Measurements from ENCODE around the gene NIT1.

The NIT1 gene

GRCh38 chr1:161069731-161070270, 48.1 kb upstream of the NIT1 start, which contains the start of gene ARHGAP30:
Gene ARHGAP30, minus strand, starts transcription at chr1:161069891. Its CDS starts 267 bp downstream, at chr1:161069624.
- H3F3A ChIP-seq (ENCODE audit: insufficient read depth) = peaks cover 14% of the 10 kb centered on the region; the same call in 1 of the 2 replicates
- H3K9me2 ChIP-seq (replicated peaks; ENCODE audit: insufficient read depth, low read length) = no peaks in the 10 kb centered on the region
- no peaks in the 10 kb centered on the region for H3K9me3 ChIP-seq (ENCODE audit: insufficient read depth, low read length)
- H3K4me2 ChIP-seq (ENCODE audit: low read depth, low read length, poor library complexity, severe bottlenecking) = peak within 1 kb of the TSS; percentile 77
- no peaks in the 10 kb centered on the region for H3K36me3 ChIP-seq (ENCODE audit: low read length)
- H3K27ac ChIP-seq (ENCODE audit: low read depth, low read length) = peak within 1 kb of the TSS; percentile 83
- H2AFZ ChIP-seq (ENCODE audit: low read depth, low read length, severe bottlenecking) = peak within 1 kb of the TSS; percentile 55
- no peaks in the 10 kb centered on the region for H3K27me3 ChIP-seq (ENCODE audit: low read length)
- H4K20me1 ChIP-seq (ENCODE audit: low read depth, low read length) = no peaks in the 10 kb centered on the region
- TF ChIP-seq EZH2phosphoT487 (conservative IDR thresholded peaks at IDR 0.05; ENCODE audit: low read length) (no peak), CTCF (IDR thresholded peaks at IDR 0.05; ENCODE audit: insufficient read depth, low read length, poor library complexity, severe bottlenecking) (no peak)
- peaks cover 40% of the 10 kb centered on the region for H3K79me2 ChIP-seq (ENCODE audit: insufficient read depth, low read length)
- peak within 1 kb of the TSS; percentile 93 for H3K9ac ChIP-seq (ENCODE audit: low read length)
- H3K4me3 ChIP-seq (ENCODE audit: insufficient read depth, low read length, poor library complexity, severe bottlenecking) = peak within 1 kb of the TSS; percentile 79

GRCh38 chr1:161070761-161071160, 47.1 kb upstream of the NIT1 start:
- no peak overlapping the region for H3K4me2 ChIP-seq (ENCODE audit: low read depth, low read length, poor library complexity, severe bottlenecking)
- peaks cover 34% of the 10 kb centered on the region for H3K79me2 ChIP-seq (ENCODE audit: insufficient read depth, low read length)

GRCh38 chr1:161071886-161072371, 46.0 kb upstream of the NIT1 start:
- no peak overlapping the region for H2AFZ ChIP-seq (ENCODE audit: low read depth, low read length, severe bottlenecking)

More at GRCh38 chr1:161070761-161071160, 47.1 kb upstream of the NIT1 start:
- Histone ChIP-seq H3K36me3 (ENCODE audit: low read length) (no peaks in the 10 kb centered on the region), H3K4me3 (ENCODE audit: insufficient read depth, low read length, poor library complexity, severe bottlenecking) (no peak overlapping the region), H3K9me2 (replicated peaks; ENCODE audit: insufficient read depth, low read length) (no peaks in the 10 kb centered on the region), H2AFZ (ENCODE audit: low read depth, low read length, severe bottlenecking) (no peak overlapping the region), H3K9me3 (ENCODE audit: insufficient read depth, low read length) (no peaks in the 10 kb centered on the region), H3K9ac (ENCODE audit: low read length) (no peak overlapping the region), H3K27me3 (ENCODE audit: low read length) (no peaks in the 10 kb centered on the region), H4K20me1 (ENCODE audit: low read depth, low read length) (no peaks in the 10 kb centered on the region), H3K27ac (ENCODE audit: low read depth, low read length) (no peak overlapping the region), H3F3A (ENCODE audit: insufficient read depth) (peaks cover 14% of the 10 kb centered on the region; the same call in 1 of the 2 replicates)
- TF ChIP-seq CTCF (IDR thresholded peaks at IDR 0.05; ENCODE audit: insufficient read depth, low read length, poor library complexity, severe bottlenecking) (no peak), EZH2phosphoT487 (conservative IDR thresholded peaks at IDR 0.05; ENCODE audit: low read length) (no peak)

More at GRCh38 chr1:161071886-161072371, 46.0 kb upstream of the NIT1 start:
- Histone ChIP-seq H3K9me2 (replicated peaks; ENCODE audit: insufficient read depth, low read length) (no peaks in the 10 kb centered on the region), H3K4me3 (ENCODE audit: insufficient read depth, low read length, poor library complexity, severe bottlenecking) (no peak overlapping the region), H3K9ac (ENCODE audit: low read length) (no peak overlapping the region), H3K27ac (ENCODE audit: low read depth, low read length) (no peak overlapping the region), H3F3A (ENCODE audit: insufficient read depth) (peaks cover 11% of the 10 kb centered on the region; the same call in 1 of the 2 replicates), H3K9me3 (ENCODE audit: insufficient read depth, low read length) (no peaks in the 10 kb centered on the region), H3K4me2 (ENCODE audit: low read depth, low read length, poor library complexity, severe bottlenecking) (no peak overlapping the region), H3K36me3 (ENCODE audit: low read length) (no peaks in the 10 kb centered on the region), H3K79me2 (ENCODE audit: insufficient read depth, low read length) (peaks cover 25% of the 10 kb centered on the region), H4K20me1 (ENCODE audit: low read depth, low read length) (no peaks in the 10 kb centered on the region), H3K27me3 (ENCODE audit: low read length) (no peaks in the 10 kb centered on the region)
- TF ChIP-seq CTCF (IDR thresholded peaks at IDR 0.05; ENCODE audit: insufficient read depth, low read length, poor library complexity, severe bottlenecking) (peak; percentile 30), EZH2phosphoT487 (conservative IDR thresholded peaks at IDR 0.05; ENCODE audit: low read length) (no peak)
